Superior temporal gyrus (tissue), 1 donor: ENCODE data around the gene TUBB.
"Not testable (repeated sequence)": the region's sequence is repeated elsewhere in the genome, so short reads cannot be mapped to it uniquely, and the experiment has no call there.

Experiments
- DNase-seq: peaks from one replicate; pipeline ENCODE4 v3.0.0-alpha.2; 2016; ENCODE audit errors: extremely low spot score

The TUBB gene

GRCh38 chr6:30738532-30738931 lies 18.4 kb downstream of the TUBB start:
- no peak for DNase-seq

- DNase-seq: no peak
Measured at GRCh38 chr6:30740540-30740870, 20.4 kb downstream of the TUBB start.

- no peak for DNase-seq
Measured at GRCh38 chr6:30741063-30741779, 21.1 kb downstream of the TUBB start.

GRCh38 chr6:30741789-30742315 lies 21.7 kb downstream of the TUBB start:
- DNase-seq: no peak

- DNase-seq: peak; percentile 84
Measured at GRCh38 chr6:30742316-30743098, 22.4 kb downstream of the TUBB start, which contains the start of gene FLOT1. Gene FLOT1 (minus strand): TSS chr6:30742687. CDS start chr6:30742189, 498 bp downstream.

- DNase-seq: no peak
Measured at GRCh38 chr6:30743099-30744053, 23.2 kb downstream of the TUBB start.

GRCh38 chr6:30744054-30744805 lies 24.1 kb downstream of the TUBB start, which contains the start of gene IER3:
Gene IER3 (minus strand): TSS chr6:30744547. CDS start chr6:30744518, 29 bp downstream.
- peak; percentile 50 for DNase-seq

- no peak for DNase-seq
Measured at GRCh38 chr6:30747300-30747687, 27.1 kb downstream of the TUBB start.

- no peak for DNase-seq
Measured at GRCh38 chr6:30747902-30748769, 28.0 kb downstream of the TUBB start.

- no peak for DNase-seq
Measured at GRCh38 chr6:30748851-30749540, 28.8 kb downstream of the TUBB start.

- DNase-seq: no peak
Measured at GRCh38 chr6:30749554-30750378, 29.6 kb downstream of the TUBB start.

- no peak for DNase-seq
Measured at GRCh38 chr6:30750379-30750668, 30.2 kb downstream of the TUBB start.

- no peak for DNase-seq
Measured at GRCh38 chr6:30752157-30752927, 32.2 kb downstream of the TUBB start.

GRCh38 chr6:30754631-30755030 lies 34.5 kb downstream of the TUBB start:
- DNase-seq: no peak

GRCh38 chr6:30756405-30757003 lies 36.4 kb downstream of the TUBB start:
- not testable (repeated sequence) for DNase-seq

GRCh38 chr6:30757261-30757904 lies 37.2 kb downstream of the TUBB start:
- DNase-seq: no peak
